Measurements from ENCODE around the gene CHCHD3.

The CHCHD3 gene

GRCh38 chr7:132815696-132816311, 266.1 kb downstream of the CHCHD3 start:
- DNase-seq (ENCODE audit: low read depth): no peak

- no peak for DNase-seq (ENCODE audit: low read depth)
Measured at GRCh38 chr7:132815130-132815529, 266.8 kb downstream of the CHCHD3 start.

GRCh38 chr7:132810561-132810960, 271.3 kb downstream of the CHCHD3 start:
- no peak for DNase-seq (ENCODE audit: low read depth)

GRCh38 chr7:132806834-132807233, 275.1 kb downstream of the CHCHD3 start:
- no peak for DNase-seq (ENCODE audit: low read depth)

GRCh38 chr7:132805766-132806165, 276.1 kb downstream of the CHCHD3 start:
- no peak for DNase-seq (ENCODE audit: low read depth)

GRCh38 chr7:132804849-132805485, 276.9 kb downstream of the CHCHD3 start:
- DNase-seq (ENCODE audit: low read depth): no peak

GRCh38 chr7:132800522-132800921, 281.4 kb downstream of the CHCHD3 start:
- DNase-seq (ENCODE audit: low read depth): no peak

GRCh38 chr7:132799081-132799413, 282.8 kb downstream of the CHCHD3 start:
- DNase-seq (ENCODE audit: low read depth): no peak

- DNase-seq (ENCODE audit: low read depth): no peak
Measured at GRCh38 chr7:132797152-132797551, 284.7 kb downstream of the CHCHD3 start.

- DNase-seq (ENCODE audit: low read depth): no peak
Measured at GRCh38 chr7:132793474-132793873, 288.4 kb downstream of the CHCHD3 start.

GRCh38 chr7:132791036-132791435, 290.9 kb downstream of the CHCHD3 start:
- no peak for DNase-seq (ENCODE audit: low read depth)

- no peak for DNase-seq (ENCODE audit: low read depth)
Measured at GRCh38 chr7:132790104-132790503, 291.8 kb downstream of the CHCHD3 start.

GRCh38 chr7:132789281-132789680, 292.6 kb downstream of the CHCHD3 start:
- no peak for DNase-seq (ENCODE audit: low read depth)

- DNase-seq (ENCODE audit: low read depth): no peak
Measured at GRCh38 chr7:132785870-132786269, 296.0 kb downstream of the CHCHD3 start.

- DNase-seq (ENCODE audit: low read depth): no peak
Measured at GRCh38 chr7:132784406-132784805, 297.5 kb downstream of the CHCHD3 start.

GRCh38 chr7:132783824-132784223, 298.1 kb downstream of the CHCHD3 start:
- no peak for DNase-seq (ENCODE audit: low read depth)

- DNase-seq (ENCODE audit: low read depth): no peak
Measured at GRCh38 chr7:132782777-132783640, 298.9 kb downstream of the CHCHD3 start.

- no peak for DNase-seq (ENCODE audit: low read depth)
Measured at GRCh38 chr7:132780822-132781221, 301.1 kb downstream of the CHCHD3 start.

- DNase-seq (ENCODE audit: low read depth): no peak
Measured at GRCh38 chr7:132779164-132779563, 302.7 kb downstream of the CHCHD3 start.

- no peak for DNase-seq (ENCODE audit: low read depth)
Measured at GRCh38 chr7:132778761-132779160, 303.1 kb downstream of the CHCHD3 start.

GRCh38 chr7:132777956-132778355, 303.9 kb downstream of the CHCHD3 start:
- DNase-seq (ENCODE audit: low read depth): no peak

- no peak for DNase-seq (ENCODE audit: low read depth)
Measured at GRCh38 chr7:132777414-132777813, 304.5 kb downstream of the CHCHD3 start.

- DNase-seq (ENCODE audit: low read depth): no peak
Measured at GRCh38 chr7:132776048-132776620, 305.8 kb downstream of the CHCHD3 start.

All from activated T-cell treated with anti-CD3 and anti-CD28 coated beads for 1 hour (primary cell).